Skeletal muscle tissue (tissue), 4 donors: ENCODE measurements around the gene CERS1. TPM values are rescaled to one million over a fixed set of nuclear protein-coding genes. Genes with fewer than 3 reads are reported as not detected.

ENCODE experiments used
- H3K27ac ChIP-seq: one replicate; pipeline ENCODE4 v1.7.0; 2013; ENCODE audit warnings: mild to moderate bottlenecking, low read depth, low read length, inconsistent platforms
- H3K27me3 ChIP-seq, 3 donors: one replicate each; pipeline ENCODE4 v1.7.0; 2013; ENCODE audit warnings: low read length in 3 of 3; ENCODE audit not compliant: control insufficient read depth in 3 of 3, insufficient read depth in 3 of 3
- H3K36me3 ChIP-seq, 3 donors: one replicate each; pipeline ENCODE4 v1.7.0; 2013; ENCODE audit warnings: low read length in 3 of 3; ENCODE audit not compliant: control insufficient read depth in 3 of 3, insufficient read depth in 3 of 3
- H3K4me1 ChIP-seq, 3 donors: one replicate each; pipeline ENCODE4 v1.7.0; 2013; ENCODE audit warnings: low read length in 3 of 3, mild to moderate bottlenecking in 3 of 3; ENCODE audit not compliant: control insufficient read depth in 3 of 3, insufficient read depth in 3 of 3
- H3K4me3 ChIP-seq, 3 donors: one replicate each; pipeline ENCODE4 v1.7.0; 2013; ENCODE audit warnings: low read length in 3 of 3
- H3K9ac ChIP-seq, 3 donors: one replicate each; pipeline ENCODE4 v1.7.0; 2013; ENCODE audit warnings: low read length in 3 of 3, mild to moderate bottlenecking in 3 of 3, moderate library complexity in 2 of 3, low read depth in 1 of 3
- H3K9me3 ChIP-seq, 3 donors: one replicate each; pipeline ENCODE4 v1.7.0; 2013; ENCODE audit warnings: low read length in 3 of 3; ENCODE audit not compliant: control insufficient read depth in 3 of 3
- total RNA-seq: library from RNA; depleted of rRNA; stranded (reverse); fragments of >200 nt; gene quantifications from one replicate; pipeline ENCODE4 v1.2.3, GENCODE V29; 2014
- donor health status: Osteomylitis.

Gene CERS1
- total RNA-seq, 1 donor from 2014 or later: 17.7 TPM

DNA sequence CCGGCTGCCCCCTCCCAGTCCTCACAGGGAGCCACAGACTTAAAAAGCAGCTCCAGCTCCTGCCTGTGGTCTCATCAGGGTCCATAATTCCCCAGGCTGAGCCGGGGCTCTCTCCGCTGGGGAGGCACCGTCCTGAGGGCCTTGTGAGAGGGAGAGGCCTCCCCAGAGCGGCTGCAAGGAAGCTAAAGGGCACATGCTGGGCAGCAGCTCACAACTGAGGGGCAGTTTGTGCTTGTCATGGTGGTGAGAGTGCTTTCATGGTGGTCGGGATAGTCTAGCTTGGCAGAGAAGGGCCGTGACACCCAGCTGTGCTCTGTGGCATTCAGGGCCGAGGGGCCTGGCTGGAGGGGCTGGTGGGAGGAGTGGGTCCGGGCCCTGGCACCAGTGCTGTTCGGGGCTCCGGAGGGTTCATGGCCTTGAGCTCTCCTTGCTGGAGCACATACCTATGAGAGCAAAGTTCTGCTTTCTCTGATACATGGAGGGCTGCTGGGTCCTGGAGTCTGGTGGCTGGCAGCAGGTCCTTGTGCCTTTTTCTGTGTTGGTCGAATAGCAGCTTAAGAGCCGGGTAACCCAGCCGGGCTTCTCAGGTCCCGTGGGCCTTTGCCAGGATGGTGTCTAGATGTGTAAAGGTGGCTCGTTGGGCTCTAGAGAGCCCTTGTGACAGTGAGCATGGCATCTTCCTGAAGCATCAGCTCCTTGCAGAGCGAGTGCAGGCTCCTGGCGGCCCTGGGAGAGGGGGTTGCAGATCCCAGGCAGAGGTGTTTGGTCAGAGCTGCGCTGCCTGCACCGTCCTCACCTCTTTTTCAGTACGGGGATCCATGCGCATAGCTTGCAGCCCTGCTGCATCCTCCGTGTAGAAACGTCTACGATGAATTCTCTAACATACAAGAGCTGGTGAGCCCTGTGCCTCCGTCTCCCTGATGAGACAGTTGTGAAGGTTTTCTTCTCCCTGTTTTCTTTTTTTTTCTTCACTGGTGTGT, 55.4 kb downstream of the CERS1 start:
- Histone ChIP-seq H3K9me3 (no peaks in the 10 kb centered on the region), H3K36me3 (peaks cover 0 to 5% (median 2%) of the 10 kb centered on the region in 3 donors), H3K9ac (peak overlapping the region; percentile 32 to 57 (median 51)), H3K27ac (no peak overlapping the region), H3K27me3 (no peaks in the 10 kb centered on the region), H3K4me1 (peaks cover 63 to 86% (median 73%) of the 10 kb centered on the region in 3 donors), H3K4me3 (no peak overlapping the region)

- Histone ChIP-seq H3K27ac (no peak overlapping the region), H3K9ac (peak overlapping the region in 2 of 3 donors; percentile 32 to 57), H3K4me1 (peaks cover 55 to 84% (median 71%) of the 10 kb centered on the region in 3 donors)
Measured at GRCh38 chr19:18839465-18840287, 56.3 kb downstream of the CERS1 start.

DNA sequence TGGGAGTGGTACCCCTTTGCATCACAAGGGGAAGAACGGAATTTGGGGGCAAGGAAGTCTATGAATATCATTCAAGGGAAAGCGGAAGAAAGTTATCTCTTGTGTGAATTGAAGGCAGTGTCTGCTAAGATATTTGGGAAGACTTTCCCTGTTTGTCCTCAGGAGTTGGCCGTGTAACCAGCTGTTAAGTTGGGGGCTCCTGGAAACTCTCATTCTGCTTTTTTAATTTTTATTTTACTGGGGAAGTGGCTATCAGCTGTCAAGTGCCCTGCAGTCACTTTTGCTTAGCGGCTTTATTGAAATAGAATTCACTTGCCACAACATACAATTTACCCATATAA, 61.3 kb downstream of the CERS1 start:
- H3K4me3 ChIP-seq: peak overlapping the region in 1 of 3 donors; percentile 10
- no peaks in the 10 kb centered on the region for H3K9me3 ChIP-seq
- peaks cover 41 to 64% (median 54%) of the 10 kb centered on the region in 3 donors for H3K4me1 ChIP-seq
- H3K27me3 ChIP-seq: no peaks in the 10 kb centered on the region
- no peak overlapping the region for H3K27ac ChIP-seq
- peak overlapping the region in 1 of 3 donors; percentile 68 for H3K9ac ChIP-seq
- H3K36me3 ChIP-seq: peaks cover 0 to 5% (median 5%) of the 10 kb centered on the region in 3 donors

More at GRCh38 chr19:18839465-18840287, 56.3 kb downstream of the CERS1 start:
- H3K27me3 ChIP-seq: no peaks in the 10 kb centered on the region
- peaks cover 0 to 5% (median 5%) of the 10 kb centered on the region in 3 donors for H3K36me3 ChIP-seq
- no peak overlapping the region for H3K4me3 ChIP-seq
- no peaks in the 10 kb centered on the region for H3K9me3 ChIP-seq

GRCh38 chr19:18833849-18834643, 61.9 kb downstream of the CERS1 start:
- Histone ChIP-seq H3K4me1 (peaks cover 37 to 58% (median 50%) of the 10 kb centered on the region in 3 donors), H3K9ac (peak overlapping the region; percentile 55 to 91 (median 68)), H3K36me3 (peaks cover 0 to 5% (median 5%) of the 10 kb centered on the region in 3 donors), H3K27me3 (no peaks in the 10 kb centered on the region), H3K4me3 (peak overlapping the region; percentile 60 to 91 (median 86)), H3K9me3 (no peaks in the 10 kb centered on the region), H3K27ac (no peak overlapping the region)

GRCh38 chr19:18833141-18833476, 62.8 kb downstream of the CERS1 start:
- peaks cover 37 to 51% (median 44%) of the 10 kb centered on the region in 3 donors for H3K4me1 ChIP-seq

GRCh38 chr19:18832306-18833140, 63.4 kb downstream of the CERS1 start:
- Histone ChIP-seq H3K4me3 (peak overlapping the region; percentile 82 to 91 (median 86)), H3K27ac (peak overlapping the region; percentile 80), H3K36me3 (peaks cover 0 to 5% (median under 1%) of the 10 kb centered on the region in 3 donors), H3K4me1 (peaks cover 32 to 45% (median 40%) of the 10 kb centered on the region in 3 donors), H3K9me3 (no peaks in the 10 kb centered on the region), H3K27me3 (no peaks in the 10 kb centered on the region), H3K9ac (peak overlapping the region; percentile 91 to 94 (median 94))

More at GRCh38 chr19:18833141-18833476, 62.8 kb downstream of the CERS1 start:
- Histone ChIP-seq H3K36me3 (peaks cover 0 to 5% (median 5%) of the 10 kb centered on the region in 3 donors), H3K27me3 (no peaks in the 10 kb centered on the region), H3K4me3 (peak overlapping the region; percentile 82 to 91 (median 86)), H3K9ac (peak overlapping the region; percentile 91 to 94 (median 94)), H3K9me3 (no peaks in the 10 kb centered on the region), H3K27ac (peak overlapping the region; percentile 54)

GRCh38 chr19:18831524-18832305, 64.2 kb downstream of the CERS1 start, which contains the start of gene UPF1:
Gene UPF1 (plus strand): TSS chr19:18831959. CDS start chr19:18832210, 251 bp downstream.
- Histone ChIP-seq H3K27ac (peak within 1 kb of the TSS; percentile 80), H3K9me3 (no peaks in the 10 kb centered on the region), H3K27me3 (no peaks in the 10 kb centered on the region), H3K9ac (peak within 1 kb of the TSS; percentile 91 to 94 (median 94)), H3K36me3 (peaks cover 0 to 5% (median 0%) of the 10 kb centered on the region in 3 donors), H3K4me3 (peak within 1 kb of the TSS; percentile 82 to 91 (median 88)), H3K4me1 (peaks cover 30 to 40% (median 37%) of the 10 kb centered on the region in 3 donors)

DNA sequence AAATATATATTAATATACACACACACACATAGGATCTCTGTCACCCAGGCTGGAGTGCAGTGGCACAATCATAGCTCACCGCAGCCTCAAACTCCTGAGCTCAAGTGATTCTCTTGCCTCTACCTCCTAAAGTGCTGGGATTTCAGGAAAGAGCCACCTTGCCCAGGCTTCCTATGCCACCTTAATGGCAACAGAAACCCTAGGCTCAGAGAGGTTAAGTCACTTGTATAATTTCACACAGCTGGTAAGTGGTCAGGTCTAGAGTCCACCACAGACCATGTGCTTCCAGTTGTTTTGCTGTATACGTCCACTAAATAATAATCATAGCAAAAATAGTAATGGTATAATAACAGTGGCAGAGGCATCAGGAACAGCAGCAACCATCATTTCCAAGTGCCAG, 65.5 kb downstream of the CERS1 start:
- no peak overlapping the region for H3K9ac ChIP-seq
- H3K4me3 ChIP-seq: no peak overlapping the region
- no peaks in the 10 kb centered on the region for H3K27me3 ChIP-seq
- H3K9me3 ChIP-seq: no peaks in the 10 kb centered on the region
- no peak overlapping the region for H3K27ac ChIP-seq
- peaks cover 22 to 29% (median 27%) of the 10 kb centered on the region in 3 donors for H3K4me1 ChIP-seq
- H3K36me3 ChIP-seq: peaks cover 0 to 3% (median 0%) of the 10 kb centered on the region in 3 donors
